H1 (cell line): Measurements from ENCODE around the gene CDH26. TPM values are rescaled to one million over a fixed set of nuclear protein-coding genes. Genes with fewer than 3 reads are reported as not detected.

Experiments used
- CTCF ChIA-PET: fragments of 300-600 bp; sonication (Branson Sonifier 250); formaldehyde crosslinking; loops from one replicate; lab custom pipeline; 2021; ENCODE audit not compliant: partially characterized antibody; lab: Charles Lee
- POLR2A ChIA-PET: fragments of 300-600 bp; sonication (Branson Sonifier 250); formaldehyde crosslinking; loops from one replicate; lab custom pipeline; 2021; ENCODE audit warnings: inconsistent platforms; ENCODE audit not compliant: partially characterized antibody; lab: Charles Lee
- DNase-seq, 2 experiments: peaks; one replicate each; pipeline versions ENCODE4 v3.0.0 to v3.0.0-alpha.2; 2010 to 2022; ENCODE audit warnings: low spot score in 2 of 2, low read depth in 1 of 2, mixed read lengths in 1 of 2
- FAIRE-seq: peaks from 2 replicates; lab custom pipeline; 2011; peaks lifted over from hg19 to GRCh38; lab: Jason Lieb, UNC
- H2AFZ ChIP-seq: 2 replicates; pipeline ENCODE4 v1.8.1; 2012; ENCODE audit warnings: low read length, inconsistent platforms
- H2AK5ac ChIP-seq: 2 replicates; pipeline ENCODE4 v1.6.1; 2013; ENCODE audit warnings: low read depth, low read length
- H2BK120ac ChIP-seq: replicated peaks from 2 replicates; pipeline ENCODE3; 2013; ENCODE audit warnings: low read depth, low read length, inconsistent platforms
- H2BK12ac ChIP-seq: 2 replicates; pipeline ENCODE4 v1.6.1; 2013; ENCODE audit warnings: low read depth, low read length
- H2BK15ac ChIP-seq: 2 replicates; pipeline ENCODE4 v1.6.1; 2013; ENCODE audit warnings: low read length
- H2BK20ac ChIP-seq: 2 replicates; pipeline ENCODE4 v1.6.1; 2013; ENCODE audit warnings: low read length
- H2BK5ac ChIP-seq: 2 replicates; pipeline ENCODE4 v1.6.1; 2013; ENCODE audit warnings: low read depth, low read length
- H3K14ac ChIP-seq: 2 replicates; pipeline ENCODE4 v1.6.1; 2013; ENCODE audit warnings: inconsistent platforms; ENCODE audit not compliant: insufficient read length
- H3K18ac ChIP-seq: 2 replicates; pipeline ENCODE4 v1.6.1; 2013; ENCODE audit warnings: low read length; ENCODE audit errors: extremely low read depth
- H3K23ac ChIP-seq: 2 replicates; pipeline ENCODE4 v1.6.1; 2013; ENCODE audit warnings: inconsistent platforms; ENCODE audit not compliant: insufficient read length
- H3K23me2 ChIP-seq: 2 replicates; pipeline ENCODE4 v1.6.1; 2013; ENCODE audit warnings: low read depth, low read length
- H3K27ac ChIP-seq: 2 replicates; pipeline ENCODE4 v1.6.1; 2011; ENCODE audit warnings: low read depth, low read length, inconsistent platforms
- H3K27me3 ChIP-seq, 4 experiments: replicated peaks in 1 of 4; 1 replicate in 1 of 4; 2 replicates in 3 of 4; pipeline versions ENCODE4 v1.6.1 to v1.8.1; 2011 to 2013; ENCODE audit warnings: low read length in 3 of 4, mild to moderate bottlenecking in 3 of 4, inconsistent platforms in 2 of 4, mixed read lengths in 2 of 4, moderate library complexity in 1 of 4; ENCODE audit not compliant: control insufficient read depth in 3 of 4, insufficient read depth in 3 of 4; ENCODE audit errors: extremely low read depth in 1 of 4
- H3K36me3 ChIP-seq, 4 experiments: 2 replicates each; pipeline versions ENCODE4 v1.6.1 to v1.8.1; 2011 to 2013; ENCODE audit warnings: mild to moderate bottlenecking in 4 of 4, low read length in 3 of 4, moderate library complexity in 2 of 4, control low read depth in 1 of 4, inconsistent platforms in 1 of 4; ENCODE audit not compliant: insufficient read depth in 4 of 4, control insufficient read depth in 2 of 4
- H3K4ac ChIP-seq: replicated peaks from 2 replicates; pipeline ENCODE3; 2013; ENCODE audit warnings: low read length, low read depth, mixed read lengths, inconsistent platforms; ENCODE audit not compliant: insufficient read length
- H3K4me1 ChIP-seq, 4 experiments: replicated peaks in 1 of 4; 1 replicate in 1 of 4; 2 replicates in 3 of 4; pipeline versions ENCODE4 v1.6.1 to v1.8.1; 2011 to 2013; ENCODE audit warnings: low read length in 3 of 4, inconsistent platforms in 2 of 4, mixed read lengths in 1 of 4; ENCODE audit not compliant: insufficient read depth in 4 of 4, control insufficient read depth in 3 of 4
- H3K4me2 ChIP-seq, 2 experiments: 2 replicates each; pipeline versions ENCODE4 v1.6.1 to v1.8.1; 2011 to 2013; ENCODE audit warnings: low read depth in 2 of 2, low read length in 2 of 2, control low read depth in 1 of 2, inconsistent platforms in 1 of 2, mild to moderate bottlenecking in 1 of 2; ENCODE audit not compliant: insufficient read depth in 1 of 2
- H3K4me3 ChIP-seq, 4 experiments: fragments of 200-600, 300-600 bp in 1 of 4; sonication (generic), shearing (Covaris generic), sonication (Bioruptor Twin) in 1 of 4; 2 replicates each; pipeline versions ENCODE4 v1.5.1 to v1.8.1; 2011 to 2016; ENCODE audit warnings: low read length in 4 of 4, low read depth in 3 of 4, control low read depth in 2 of 4, inconsistent platforms in 2 of 4, mild to moderate bottlenecking in 2 of 4, mixed read lengths in 1 of 4, moderate library complexity in 1 of 4; ENCODE audit not compliant: insufficient read depth in 2 of 4; ENCODE audit errors: extremely low read depth in 1 of 4
- H3K56ac ChIP-seq: replicated peaks from 2 replicates; pipeline ENCODE3; 2013; ENCODE audit warnings: low read depth, mild to moderate bottlenecking, mixed read lengths, low read length, inconsistent platforms; ENCODE audit not compliant: insufficient read length
- H3K79me1 ChIP-seq: 2 replicates; pipeline ENCODE4 v1.6.1; 2013; ENCODE audit warnings: low read depth, low read length, control low read depth
- H3K79me2 ChIP-seq, 2 experiments: 2 replicates each; pipeline versions ENCODE4 v1.6.1 to v1.8.1; 2012 to 2013; ENCODE audit warnings: low read length in 2 of 2, mild to moderate bottlenecking in 2 of 2, inconsistent platforms in 1 of 2; ENCODE audit not compliant: insufficient read depth in 2 of 2, control insufficient read depth in 1 of 2
- H3K9ac ChIP-seq, 4 experiments: replicated peaks in 1 of 4; 1 replicate in 1 of 4; 2 replicates in 3 of 4; pipeline versions ENCODE4 v1.6.1 to v1.8.1; 2011 to 2013; ENCODE audit warnings: low read depth in 3 of 4, low read length in 3 of 4, control low read depth in 2 of 4, mild to moderate bottlenecking in 2 of 4, moderate library complexity in 2 of 4, inconsistent platforms in 1 of 4; ENCODE audit errors: extremely low read depth in 1 of 4
- H3K9me3 ChIP-seq, 2 experiments: 2 replicates each; pipeline versions ENCODE4 v1.6.1 to v1.8.1; 2012 to 2013; ENCODE audit warnings: mild to moderate bottlenecking in 2 of 2, moderate library complexity in 2 of 2, control low read depth in 1 of 2, inconsistent platforms in 1 of 2, low read depth in 1 of 2, low read length in 1 of 2, mixed read lengths in 1 of 2; ENCODE audit not compliant: insufficient read depth in 2 of 2
- H4K20me1 ChIP-seq, 2 experiments: replicated peaks in 1 of 2; 2 replicates each; pipeline versions ENCODE3 to v1.8.1; 2011 to 2013; ENCODE audit warnings: inconsistent platforms in 2 of 2, low read length in 2 of 2, mild to moderate bottlenecking in 1 of 2; ENCODE audit not compliant: insufficient read depth in 2 of 2, control insufficient read depth in 1 of 2
- H4K5ac ChIP-seq: 2 replicates; pipeline ENCODE4 v1.6.1; 2013; ENCODE audit warnings: low read length, low read depth, mixed read lengths, inconsistent platforms; ENCODE audit not compliant: insufficient read length
- H4K8ac ChIP-seq: 2 replicates; pipeline ENCODE4 v1.8.0; 2013; ENCODE audit warnings: mild to moderate bottlenecking, moderate library complexity, low read length, inconsistent platforms; ENCODE audit not compliant: insufficient read depth; ENCODE audit errors: extremely low read depth
- H4K91ac ChIP-seq: replicated peaks from 2 replicates; pipeline ENCODE3; 2013; ENCODE audit warnings: low read length, mixed read lengths, inconsistent platforms; ENCODE audit not compliant: insufficient read length
- BACH1 ChIP-seq: IDR thresholded peaks from 2 replicates; pipeline ENCODE4 v1.6.1; 2012; ENCODE audit warnings: low read length, improper control_type of control experiment
- CBX8 ChIP-seq: fragments of 300-800, 300-1000 bp; sonication (generic); IDR thresholded peaks from 2 replicates; pipeline ENCODE4 v1.7.1; 2016; ENCODE audit warnings: low read depth, low read length, borderline replicate concordance
- EGR1 ChIP-seq: IDR thresholded peaks from 2 replicates; pipeline ENCODE4 v1.6.1; 2011; ENCODE audit warnings: low read depth, low read length, borderline replicate concordance
- GABPA ChIP-seq: IDR thresholded peaks from 2 replicates; pipeline ENCODE4 v1.6.1; 2011; ENCODE audit warnings: mild to moderate bottlenecking, low read length, moderate library complexity, borderline replicate concordance; ENCODE audit not compliant: insufficient read depth
- HDAC6 ChIP-seq: IDR thresholded peaks from one replicate; pipeline ENCODE4 v1.7.1; 2012; ENCODE audit warnings: low read depth, mild to moderate bottlenecking, inconsistent platforms, low read length, moderate library complexity
- JUND ChIP-seq: IDR thresholded peaks from 2 replicates; pipeline ENCODE4 v1.6.1; 2011; ENCODE audit warnings: mild to moderate bottlenecking, improper control_type of control experiment, low read length
- KDM4A ChIP-seq: IDR thresholded peaks from one replicate; pipeline ENCODE4 v1.7.1; 2012; ENCODE audit warnings: low read depth, mild to moderate bottlenecking, moderate library complexity, low read length, inconsistent platforms; ENCODE audit not compliant: severe bottlenecking
- KDM5A ChIP-seq: fragments of 200-600 bp; IDR thresholded peaks from 2 replicates; pipeline ENCODE4 v1.7.1; 2012; ENCODE audit warnings: mild to moderate bottlenecking, low read length, inconsistent platforms, mixed read lengths
- NANOG ChIP-seq: IDR thresholded peaks from 2 replicates; pipeline ENCODE4 v1.6.1; 2011; ENCODE audit warnings: low read length, low read depth, mild to moderate bottlenecking, inconsistent platforms; ENCODE audit not compliant: insufficient read depth, poor library complexity, severe bottlenecking
- SIN3A ChIP-seq, 2 experiments: IDR thresholded peaks in 1 of 2; conservative IDR thresholded peaks in 1 of 2; 2 replicates each; pipeline ENCODE4 v1.6.1; 2011 to 2012; ENCODE audit warnings: low read length in 2 of 2, improper control_type of control experiment in 1 of 2, low read depth in 1 of 2, mild to moderate bottlenecking in 1 of 2
- SP4 ChIP-seq: IDR thresholded peaks from 2 replicates; pipeline ENCODE4 v1.6.1; 2012; ENCODE audit warnings: low read length, inconsistent platforms
- WGBS, 2 experiments: shearing (Covaris generic) in 1 of 2; methylation state at CpG; one replicate each; pipeline versions ENCODE4 v1.1.6 to v1.1.7; 2013 to 2015; ENCODE audit warnings: low lambda C conversion rate in 2 of 2, mixed read lengths in 2 of 2, inconsistent platforms in 1 of 2, low coverage in 1 of 2, missing lambda C conversion rate in 1 of 2; ENCODE audit not compliant: insufficient replicate concordance in 2 of 2, insufficient coverage in 1 of 2, insufficient read length in 1 of 2; ENCODE audit errors: extremely low coverage in 1 of 2, missing lambda C conversion rate in 1 of 2; 5-methylcytosine and 5-hydroxymethylcytosine counted together
- polyA plus RNA-seq, 7 experiments: library from polyadenylated mRNA; depleted of rRNA in 3 of 7; stranded (reverse) in 5 of 7; unstranded in 2 of 7; fragments of >200 nt in 5 of 7; fragments of 200-250 nt in 2 of 7; gene quantifications; 1 replicate in 5 of 7; 2 replicates in 1 of 7; 4 replicates in 1 of 7; pipeline versions ENCODE4 v1.2.1 to v1.2.3, GENCODE V29; 2011 to 2013; ENCODE audit warnings: missing spikeins in 2 of 7, mixed read lengths in 2 of 7
- total RNA-seq: library from RNA; stranded (reverse); fragmentation: NEBNext Ultra II Directional; extraction: Animal tissue kit (Norgen Biotek cat#: 25700); gene quantifications from 2 replicates; pipeline ENCODE4 v1.2.1, GENCODE V29; 2021

Gene CDH26
- total and polyA plus RNA-seq, 2 of the 8 experiments (the other 6 are each of a cell fraction or from before 2014, with no cell fraction given) = 1.5 to 1.7 TPM

DNA sequence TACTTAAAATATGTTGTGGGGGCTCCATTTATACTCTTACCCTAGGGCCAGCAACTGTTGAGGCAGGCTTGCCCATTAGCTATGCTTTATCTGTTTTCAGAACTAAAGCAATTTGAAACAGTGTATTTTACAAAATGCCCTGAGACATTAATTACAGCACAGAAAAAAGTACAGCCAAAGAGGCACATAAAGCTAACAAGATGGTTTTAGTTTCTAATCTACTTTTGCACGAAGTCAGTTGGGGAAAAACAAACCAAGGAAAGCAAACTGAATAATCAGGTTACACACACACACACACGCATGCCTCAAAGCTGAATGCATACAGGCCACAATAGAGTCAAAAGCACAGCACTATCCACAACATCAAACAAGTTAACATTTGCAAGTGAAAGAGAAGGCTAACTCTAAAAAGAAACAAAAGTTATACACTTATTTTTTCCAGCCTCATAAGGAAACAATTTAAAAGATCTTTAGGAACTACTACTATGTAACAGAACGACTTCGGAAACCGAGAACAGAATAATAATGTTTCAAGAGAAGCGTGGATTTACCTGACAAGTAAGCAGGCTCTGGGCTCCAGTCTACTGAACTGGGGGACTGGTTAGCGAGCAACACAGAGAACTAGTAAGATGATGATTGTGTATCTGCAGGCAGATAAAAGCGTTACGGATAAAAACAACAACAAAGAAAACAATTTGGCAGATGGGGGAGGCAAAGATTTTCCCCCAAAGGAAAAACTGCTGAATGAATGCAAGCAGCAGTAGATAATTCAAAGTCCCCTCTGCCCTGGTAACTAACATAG, 26.5 kb upstream of the CDH26 start:
- CTCF ChIA-PET = interaction anchor here (0.9 kb wide), 1 partner anchor 14 kb away, joined by 4 read pairs; no protein-coding TSS in a partner anchor
- no peak overlapping the region for H2BK20ac ChIP-seq
- no peaks in the 10 kb centered on the region for H3K79me1 ChIP-seq
- no peak overlapping the region for H3K9ac ChIP-seq
- no peak overlapping the region for H2AK5ac ChIP-seq
- no peaks in the 10 kb centered on the region for H3K79me2 ChIP-seq
- no peak overlapping the region for H2BK5ac ChIP-seq
- H3K27ac ChIP-seq = no peak overlapping the region
- peaks cover 6% of the 10 kb centered on the region; the same call in 1 of the 2 replicates for H3K23me2 ChIP-seq
- H4K5ac ChIP-seq = no peak overlapping the region
- H3K4me1 ChIP-seq = no peaks in the 10 kb centered on the region
- TF ChIP-seq KDM4A (no peak), SIN3A (conservative IDR thresholded peaks at IDR 0.05 in 1 of 2, IDR thresholded peaks at IDR 0.05 in 1 of 2; ENCODE audit: low read depth in 1 of 2, low read length in 2 of 2) (no peak), CBX8 (no peak), EGR1 (no peak), GABPA (no peak), KDM5A (no peak), JUND (no peak), NANOG (no peak), SP4 (no peak), BACH1 (no peak), HDAC6 (no peak)
- no peak overlapping the region for H4K8ac ChIP-seq
- H3K36me3 ChIP-seq = peaks cover 0 to 6% (median 0%) of the 10 kb centered on the region in 4 experiments; a peak in 2 of 8 replicates
- H3K27me3 ChIP-seq = peaks cover 0 to 18% (median 16%) of the 10 kb centered on the region in 4 experiments; a peak in 6 of 7 replicates
- no peak overlapping the region for H3K18ac ChIP-seq
- H3K23ac ChIP-seq = no peak overlapping the region
- H2BK12ac ChIP-seq = no peak overlapping the region
- POLR2A ChIA-PET = interaction anchor here (1.3 kb wide), 1 partner anchor 8 kb away, joined by 3 read pairs; the partner anchor contains the start of genes FAM217B and PPP1R3D
- no peak overlapping the region for H3K56ac ChIP-seq
- 82% methylated on average over 9 of the region's 9 CpGs; no CpG with 5 or more reads in 1 of the 2 experiments for WGBS, 2 experiments
- H3K4ac ChIP-seq = no peak overlapping the region
- H3K4me3 ChIP-seq = no peak overlapping the region
- no peak overlapping the region for H2BK120ac ChIP-seq
- DNase-seq = no peak
- H2BK15ac ChIP-seq = no peak overlapping the region
- no peak overlapping the region for H2AFZ ChIP-seq
- H3K14ac ChIP-seq = no peak overlapping the region
- peaks cover 0 to 10% of the 10 kb centered on the region in 2 experiments; a peak in 2 of 4 replicates for H3K9me3 ChIP-seq
- no peak overlapping the region for H4K91ac ChIP-seq
- H3K4me2 ChIP-seq = no peak overlapping the region
- FAIRE-seq = no peak
- no peaks in the 10 kb centered on the region for H4K20me1 ChIP-seq
